ENCODE data around the gene TMEM131L. TPM values are rescaled to one million over a fixed set of nuclear protein-coding genes. Genes with fewer than 3 reads are reported as not detected.
"Not testable (repeated sequence)": the region's sequence is repeated elsewhere in the genome, so short reads cannot be mapped to it uniquely, and the experiment has no call there.

The TMEM131L gene
- total RNA-seq, 1 donor from 2014 or later: 15.0 TPM

DNA sequence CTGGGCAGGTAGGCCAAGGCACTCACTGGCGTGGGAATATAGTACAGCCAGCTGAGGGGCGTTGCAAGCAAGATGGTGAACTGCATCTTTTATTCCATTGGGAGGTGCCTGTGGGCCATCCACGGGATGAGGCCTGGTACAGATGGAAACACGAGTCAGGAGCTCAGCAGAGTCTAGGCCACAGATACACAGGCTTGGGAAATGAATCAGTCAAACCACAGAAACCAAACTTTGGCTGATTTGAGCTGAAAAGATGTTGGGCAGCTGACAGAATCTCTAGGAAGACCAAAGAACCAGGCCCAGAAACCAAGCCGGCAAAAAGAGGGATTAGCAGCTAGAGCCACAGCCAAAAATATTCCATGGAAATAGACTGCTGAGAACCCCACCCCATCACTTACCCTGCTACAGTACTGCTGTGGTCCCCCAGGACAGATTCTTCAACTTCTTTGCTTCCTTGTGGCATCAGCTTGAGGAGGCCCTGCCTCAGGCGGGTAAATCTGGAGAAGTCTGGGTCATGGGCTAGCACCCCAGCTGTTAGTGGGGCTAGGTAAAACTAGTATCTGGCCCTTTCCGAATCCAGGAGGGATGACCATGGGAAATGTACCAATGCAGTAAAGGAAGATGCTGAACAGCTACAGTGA is 75.4 kb downstream of the TMEM131L start:
- DNase-seq (ENCODE audit: low read depth in 2 of 2): no peak

- no peak for DNase-seq (ENCODE audit: low read depth in 2 of 2)
Observed at GRCh38 chr4:153542131-153542530, 76.0 kb downstream of the TMEM131L start.

- no peak for DNase-seq (ENCODE audit: low read depth in 2 of 2)
Observed at GRCh38 chr4:153542834-153543233, 76.7 kb downstream of the TMEM131L start.

DNA sequence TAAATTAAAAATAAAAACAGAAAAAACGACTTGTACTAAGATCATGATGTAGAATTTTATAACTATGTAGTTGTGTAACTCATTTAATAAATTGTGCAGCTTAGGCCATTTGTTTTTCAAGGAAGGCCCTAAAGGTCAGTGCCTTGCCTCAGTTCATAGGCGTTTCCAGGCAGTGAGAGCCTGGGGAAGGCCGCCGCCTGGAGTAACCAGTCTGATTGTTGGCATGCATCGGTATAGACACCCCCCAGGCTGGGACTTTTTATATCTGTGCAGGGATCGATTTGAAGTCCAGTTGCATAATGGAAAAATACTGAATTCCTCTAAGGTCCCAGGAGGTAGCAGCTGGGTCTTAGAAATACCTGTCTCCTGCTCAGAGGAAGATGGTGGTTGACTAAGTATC is 77.2 kb downstream of the TMEM131L start:
- no peak for DNase-seq (ENCODE audit: low read depth in 2 of 2)

DNA sequence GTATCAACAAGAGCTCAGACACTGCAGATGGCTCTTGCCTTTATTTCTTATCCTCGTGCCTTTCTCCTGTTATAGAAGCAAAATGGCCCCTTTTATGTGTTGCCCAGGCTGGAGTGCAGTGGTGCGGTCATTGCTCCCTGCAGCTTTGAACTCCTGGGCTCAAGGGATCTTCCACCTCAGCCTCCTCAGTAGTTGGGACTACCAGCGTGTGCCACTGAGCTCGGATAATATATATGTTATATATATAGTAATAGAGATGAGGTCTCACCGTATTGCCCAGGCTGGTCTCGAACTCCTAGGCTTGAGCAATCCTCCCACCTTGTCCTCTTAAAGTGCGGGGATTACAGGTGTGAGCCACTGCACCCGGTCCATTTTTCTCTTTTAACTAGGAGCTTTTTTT is 79.7 kb downstream of the TMEM131L start:
- DNase-seq (ENCODE audit: low read depth in 2 of 2): no peak

- DNase-seq (ENCODE audit: low read depth in 2 of 2): no peak
Observed at GRCh38 chr4:153546280-153546679, 80.1 kb downstream of the TMEM131L start.

DNA sequence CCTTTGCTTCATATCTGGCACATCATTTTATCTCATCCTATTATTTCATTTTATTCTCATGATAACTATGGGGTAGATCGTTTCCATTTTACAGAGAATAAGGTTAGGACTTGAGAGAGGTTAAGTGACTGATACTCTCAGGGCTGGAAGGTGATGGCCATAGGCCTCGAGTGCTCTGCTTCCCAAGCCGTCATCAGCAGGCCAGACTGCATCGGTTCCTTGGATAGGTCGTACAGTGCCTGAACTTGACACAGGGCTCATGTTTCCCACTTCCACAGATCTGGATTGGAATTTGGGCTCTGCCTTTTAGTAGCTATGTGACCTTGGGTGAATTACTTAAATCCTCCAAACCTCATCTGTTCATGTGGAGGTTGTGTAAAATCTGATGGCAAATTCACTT is 81.4 kb downstream of the TMEM131L start:
- no peak for DNase-seq (ENCODE audit: low read depth in 2 of 2)

DNA sequence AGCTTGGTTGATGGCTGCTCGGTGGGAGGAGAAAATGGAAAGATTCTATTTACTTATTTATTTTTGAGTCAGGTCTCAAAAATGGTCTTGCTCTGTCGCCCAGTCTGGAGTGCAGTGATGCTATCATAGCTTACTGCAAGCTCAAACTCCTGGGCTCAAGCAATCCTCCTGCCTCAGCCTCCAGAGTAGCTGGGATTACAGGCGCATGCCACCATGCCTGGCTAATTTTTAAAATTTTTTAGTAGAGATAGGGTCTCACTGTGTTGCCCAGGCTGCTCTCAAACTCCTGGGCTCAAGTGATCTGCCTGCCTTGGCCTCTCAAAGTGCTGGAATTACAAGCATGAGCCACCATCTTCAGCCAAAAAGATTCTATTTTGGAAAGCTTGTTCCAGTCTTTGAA is 82.7 kb downstream of the TMEM131L start:
- not testable (repeated sequence) for DNase-seq (ENCODE audit: low read depth in 2 of 2)

DNA sequence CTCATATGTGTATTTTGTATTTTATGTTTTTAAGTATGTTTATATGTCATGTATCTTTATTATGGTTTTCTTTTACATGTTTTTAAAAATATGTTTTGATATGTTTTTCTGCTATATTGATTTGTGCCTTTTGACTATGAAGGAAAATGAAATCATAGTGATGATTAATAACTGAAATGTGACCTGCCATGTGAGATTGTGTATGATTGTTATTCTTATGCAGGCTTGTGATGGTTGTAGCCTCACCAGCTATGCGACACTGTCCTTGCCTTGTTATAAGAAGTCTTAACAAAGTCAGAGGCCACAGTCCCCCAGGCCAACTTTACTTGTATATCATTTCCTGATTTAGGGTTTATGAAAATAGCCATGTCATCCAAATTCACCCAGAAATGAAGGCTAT is 83.2 kb downstream of the TMEM131L start:
- DNase-seq (ENCODE audit: low read depth in 2 of 2): no peak

GRCh38 chr4:153553155-153553818 is 87.1 kb downstream of the TMEM131L start:
- no peak for DNase-seq (ENCODE audit: low read depth in 2 of 2)

DNA sequence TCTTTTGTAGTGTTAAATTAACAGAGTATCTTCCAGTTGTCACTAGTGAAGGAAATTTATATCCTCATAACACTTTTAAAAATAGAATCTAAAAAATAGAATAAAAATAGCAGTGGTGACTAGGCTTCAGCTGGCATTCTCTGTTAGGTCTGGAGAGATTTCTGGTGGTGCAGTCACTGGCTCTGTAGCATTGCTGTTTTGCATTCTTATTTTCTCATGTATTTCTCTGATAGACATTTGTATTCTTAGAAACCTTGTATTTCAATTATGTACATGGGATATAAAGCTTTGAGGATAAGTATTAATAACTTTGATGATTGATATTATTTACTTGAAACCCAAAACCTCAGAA is 87.6 kb downstream of the TMEM131L start:
- no peak for DNase-seq (ENCODE audit: low read depth in 2 of 2)

DNA sequence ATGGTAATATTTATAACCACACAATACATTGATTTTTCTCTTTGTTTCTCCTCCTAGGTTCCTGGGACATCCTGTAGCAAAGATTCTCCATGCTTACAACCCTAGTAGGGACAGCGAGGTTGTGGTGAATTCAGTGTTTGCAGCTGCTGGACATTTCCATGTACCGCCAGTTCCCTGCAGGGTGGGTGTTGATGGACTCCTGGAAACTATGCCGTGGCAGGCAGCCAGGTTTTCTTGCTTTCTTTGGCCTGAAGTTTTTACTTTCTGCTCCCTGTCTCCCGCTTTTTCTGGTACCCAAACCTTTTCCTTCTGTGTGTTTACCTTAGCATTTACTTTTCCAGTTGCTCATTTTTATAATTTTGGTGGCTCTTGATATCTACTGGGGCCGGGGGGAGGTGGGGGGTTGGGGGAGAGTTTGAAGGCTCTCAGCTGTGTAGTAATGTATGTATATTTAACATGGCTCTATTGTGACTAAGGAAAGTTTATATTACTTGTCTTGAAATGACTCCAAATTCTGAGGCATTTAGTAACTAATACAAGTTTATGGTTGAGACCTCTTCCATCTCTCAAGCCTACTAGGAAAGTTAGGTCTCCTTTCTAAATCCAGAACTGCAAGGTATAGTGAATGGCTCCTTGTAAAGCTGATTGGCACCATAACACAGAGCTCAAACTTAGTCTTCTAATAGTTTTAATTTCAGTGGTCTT is 89.7 kb downstream of the TMEM131L start:
- DNase-seq (ENCODE audit: low read depth in 2 of 2): peak; percentile 92 to 96

GRCh38 chr4:153556435-153556815 is 90.3 kb downstream of the TMEM131L start:
- peak in 1 of 2 donors; percentile 10 for DNase-seq (ENCODE audit: low read depth in 2 of 2)

DNA sequence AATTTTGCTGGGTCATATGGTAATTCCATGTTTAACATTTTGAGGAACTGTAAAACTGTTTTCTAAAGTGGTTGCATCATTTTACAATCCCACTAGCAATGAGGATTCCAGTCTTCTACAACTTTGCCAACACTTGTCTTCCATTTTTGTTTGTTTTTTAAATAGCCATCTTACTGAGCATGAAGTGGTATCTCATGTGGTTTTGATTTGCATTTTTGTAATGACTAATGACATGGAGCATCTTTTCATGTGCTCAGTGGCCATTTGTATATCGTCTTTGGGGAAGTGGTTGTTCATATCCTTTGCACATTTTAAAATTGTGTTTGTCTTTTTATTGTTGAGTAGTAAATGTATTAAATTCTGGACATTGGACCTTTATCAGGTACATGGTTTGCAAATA is 94.7 kb downstream of the TMEM131L start:
- no peak for DNase-seq (ENCODE audit: low read depth in 2 of 2)

GRCh38 chr4:153564630-153565525 is 98.7 kb downstream of the TMEM131L start:
- DNase-seq (ENCODE audit: low read depth in 2 of 2): no peak

DNA sequence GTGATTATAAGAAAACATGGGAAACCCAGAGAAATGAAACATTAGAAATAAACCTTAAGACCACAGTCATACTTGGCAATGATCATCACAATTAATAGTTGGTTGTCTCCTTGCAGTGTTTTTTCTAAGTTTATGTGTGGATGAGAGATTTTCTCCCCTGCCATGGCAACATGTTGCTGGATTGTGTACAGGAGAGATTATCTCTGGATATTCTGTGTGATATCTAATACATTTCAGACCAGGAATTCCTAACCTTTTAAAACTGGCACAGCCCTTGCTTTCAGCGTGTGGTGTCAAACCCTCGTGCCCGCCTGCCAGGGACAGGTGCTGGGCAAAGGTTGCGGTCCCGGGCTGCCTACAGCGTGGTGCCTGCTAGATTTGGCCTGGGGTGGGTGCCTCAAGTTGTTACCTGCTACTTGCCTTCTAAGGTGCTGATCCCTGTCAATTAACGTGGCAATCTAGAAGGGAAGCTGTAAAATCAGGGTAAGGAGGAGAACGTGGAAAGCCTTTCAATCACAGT is 100.5 kb downstream of the TMEM131L start:
- DNase-seq (ENCODE audit: low read depth in 2 of 2): no peak

DNA sequence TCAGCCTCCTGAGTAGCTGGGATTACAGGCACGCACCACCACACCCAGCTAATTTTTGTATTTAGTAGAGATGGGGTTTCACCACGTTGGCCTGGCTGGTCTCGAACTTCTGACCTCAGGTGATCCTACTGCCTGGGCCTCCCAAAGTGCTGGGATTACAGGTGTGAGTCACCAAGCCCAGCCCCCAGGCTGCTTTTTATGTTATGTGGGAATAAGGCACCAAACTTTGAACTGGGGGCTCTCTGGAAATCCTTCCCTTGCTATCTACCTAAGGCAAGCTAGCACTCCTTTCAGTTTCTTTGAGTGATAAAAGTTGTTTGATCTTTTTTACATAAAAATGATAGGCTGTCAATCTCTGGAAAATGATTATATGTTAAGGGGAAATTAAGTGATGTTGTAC is 101.5 kb downstream of the TMEM131L start:
- DNase-seq (ENCODE audit: low read depth in 2 of 2): not testable (repeated sequence)

DNA sequence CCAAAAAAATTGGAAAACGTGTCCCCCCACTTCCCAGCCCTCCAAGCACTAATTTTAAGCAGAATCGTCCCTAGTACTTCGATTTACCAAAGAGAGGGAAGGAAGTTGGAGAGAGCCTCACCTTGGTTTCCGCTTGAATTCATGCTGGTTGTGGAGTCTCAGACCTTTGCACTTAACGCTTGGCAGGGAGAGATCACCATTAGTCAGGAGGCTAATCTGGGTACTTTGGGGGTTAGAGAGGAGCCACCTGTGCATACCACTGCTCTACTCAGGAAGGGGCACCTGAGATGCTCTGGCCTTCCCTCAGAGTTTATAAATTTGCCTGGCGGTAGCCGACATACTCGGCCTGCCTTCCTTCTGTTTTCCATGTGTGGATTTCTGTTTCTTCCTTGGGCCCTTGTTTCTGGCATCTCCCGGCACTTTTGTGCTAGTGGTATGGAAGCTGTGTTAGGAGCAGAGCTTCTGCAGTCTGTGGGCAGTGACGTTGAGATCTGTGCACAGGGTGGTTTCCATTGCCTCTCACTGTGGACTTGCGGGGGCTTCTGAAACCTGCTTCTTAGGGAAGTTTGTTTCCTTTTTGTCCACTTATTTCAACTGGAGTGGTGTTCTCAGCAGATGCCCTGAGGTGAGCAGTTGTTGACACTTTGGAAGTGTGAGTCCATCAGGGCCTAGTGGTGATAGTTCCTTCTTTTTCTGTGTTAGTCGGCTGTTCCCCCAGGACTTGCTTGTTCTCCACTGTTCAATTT is 104.2 kb downstream of the TMEM131L start:
- no peak for DNase-seq (ENCODE audit: low read depth in 2 of 2)

DNA sequence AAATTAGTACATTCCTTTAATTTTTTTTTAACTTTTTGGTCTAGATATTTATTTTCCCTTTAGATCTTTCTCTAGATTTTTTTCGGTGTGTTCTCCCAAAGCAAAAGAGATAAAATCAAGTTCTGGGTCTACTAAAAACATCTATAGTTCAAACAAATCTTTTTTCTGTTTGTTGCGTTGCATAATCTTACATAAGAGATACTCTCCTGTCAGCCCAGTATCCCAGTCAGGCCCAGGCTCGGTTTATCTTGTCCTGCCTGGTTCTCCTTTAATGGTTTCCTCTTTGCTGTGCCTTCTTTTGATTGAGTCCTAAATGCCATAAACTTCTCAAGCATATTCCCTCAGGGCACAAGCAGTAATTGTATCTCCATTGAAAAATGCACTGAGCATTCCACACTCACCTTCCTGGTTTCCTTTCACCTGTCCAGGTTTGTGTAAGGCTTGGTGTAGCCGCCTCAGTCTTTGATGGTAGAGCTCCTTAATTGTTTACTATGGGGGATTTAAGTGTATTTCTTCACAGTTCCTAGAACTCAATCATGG is 104.9 kb downstream of the TMEM131L start:
- DNase-seq (ENCODE audit: low read depth in 2 of 2): no peak

- DNase-seq (ENCODE audit: low read depth in 2 of 2): no peak
Observed at GRCh38 chr4:153572609-153573008, 106.4 kb downstream of the TMEM131L start.

DNA sequence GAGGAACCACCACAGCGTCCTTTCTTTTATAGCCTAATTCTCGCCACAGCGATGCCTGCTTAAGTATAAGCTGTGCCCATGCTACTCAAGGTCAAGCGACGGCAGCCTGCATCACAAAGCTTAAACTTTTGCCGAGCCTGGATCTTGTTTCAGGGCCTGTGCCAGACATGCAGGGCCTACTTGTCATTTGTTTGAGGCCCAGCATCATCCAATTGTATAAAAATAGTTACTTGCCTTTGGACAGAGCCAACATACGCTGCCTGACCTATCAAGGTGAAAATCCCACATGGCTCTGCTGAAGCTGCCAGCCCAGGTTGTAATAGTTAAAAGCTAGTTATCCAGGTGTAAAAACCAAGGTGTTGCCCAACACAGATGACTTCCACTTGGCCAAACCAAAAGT is 107.1 kb downstream of the TMEM131L start:
- no peak for DNase-seq (ENCODE audit: low read depth in 2 of 2)

Data from dermis microvascular lymphatic vessel endothelial cell (primary cell).